Measurements from ENCODE around the gene CD59.
A peak's percentile ranks its signal among the peaks of the same experiment; 100 is the strongest.
"Not testable (repeated sequence)": the region's sequence is repeated elsewhere in the genome, so short reads cannot be mapped to it uniquely, and the experiment has no call there.

CD59 gene

GRCh38 chr11:33742249-33742851 lies 6.1 kb upstream of the CD59 start:
- FAIRE-seq = peak; percentile 98

GRCh38 chr11:33741806-33742205 lies 5.6 kb upstream of the CD59 start:
- no peak for FAIRE-seq

GRCh38 chr11:33737362-33737821 lies 1.2 kb upstream of the CD59 start:
- no peak for FAIRE-seq

- no peak for FAIRE-seq
Measured at GRCh38 chr11:33735271-33736147, 714 bp downstream of the CD59 start.

- no peak for FAIRE-seq
Measured at GRCh38 chr11:33734441-33735270, 1.6 kb downstream of the CD59 start.

GRCh38 chr11:33733980-33734379 lies 2.2 kb downstream of the CD59 start:
- no peak for FAIRE-seq

GRCh38 chr11:33731723-33732531 lies 4.3 kb downstream of the CD59 start:
- FAIRE-seq = no peak

- no peak for FAIRE-seq
Measured at GRCh38 chr11:33730716-33731115, 5.5 kb downstream of the CD59 start.

GRCh38 chr11:33729072-33729664 lies 7.1 kb downstream of the CD59 start:
- FAIRE-seq = not testable (repeated sequence)

GRCh38 chr11:33727539-33727938 lies 8.7 kb downstream of the CD59 start:
- FAIRE-seq = not testable (repeated sequence)

- no peak for FAIRE-seq
Measured at GRCh38 chr11:33725496-33725895, 10.7 kb downstream of the CD59 start.

GRCh38 chr11:33724644-33725035 lies 11.6 kb downstream of the CD59 start:
- no peak for FAIRE-seq

GRCh38 chr11:33723238-33723881 lies 12.9 kb downstream of the CD59 start:
- no peak for FAIRE-seq

GRCh38 chr11:33722590-33723234 lies 13.5 kb downstream of the CD59 start:
- FAIRE-seq = no peak

- no peak for FAIRE-seq
Measured at GRCh38 chr11:33721984-33722383, 14.2 kb downstream of the CD59 start.

- no peak for FAIRE-seq
Measured at GRCh38 chr11:33721426-33721825, 14.8 kb downstream of the CD59 start.

GRCh38 chr11:33719587-33719986 lies 16.6 kb downstream of the CD59 start:
- FAIRE-seq = no peak

- FAIRE-seq = no peak
Measured at GRCh38 chr11:33718440-33718839, 17.8 kb downstream of the CD59 start.

GRCh38 chr11:33716243-33716642 lies 20.0 kb downstream of the CD59 start:
- no peak for FAIRE-seq

- no peak for FAIRE-seq
Measured at GRCh38 chr11:33713856-33714398, 22.3 kb downstream of the CD59 start.

Data from islet of Langerhans (tissue), 1 donor.